GM12878 (cell line): ENCODE results near the gene APCDD1L.

Experiments
- BMI1 ChIP-seq: fragments of 450-650 bp; IDR thresholded peaks from 2 replicates; pipeline ENCODE4 v1.6.1; 2016; ENCODE audit warnings: mild to moderate bottlenecking, moderate library complexity, borderline replicate concordance
- CHD4 ChIP-seq: fragments of 200-600 bp; sonication (generic); IDR thresholded peaks from 2 replicates; pipeline ENCODE4 v1.6.1; 2016; ENCODE audit warnings: mild to moderate bottlenecking
- EP300 ChIP-seq, 2 experiments: fragments of 150-350 bp in 1 of 2; IDR thresholded peaks; 2 replicates each; pipeline ENCODE4 v1.6.1; 2011 to 2012; ENCODE audit warnings: low read depth in 2 of 2, low read length in 2 of 2, borderline replicate concordance in 1 of 2, improper control_type of control experiment in 1 of 2, inconsistent platforms in 1 of 2; ENCODE audit not compliant: control insufficient read depth in 1 of 2
- POLR2A ChIP-seq: IDR thresholded peaks from 2 replicates; pipeline ENCODE4 v1.6.1; 2011; ENCODE audit warnings: low read depth, mild to moderate bottlenecking, low read length
- POLR2AphosphoS2 ChIP-seq: IDR thresholded peaks from 2 replicates; pipeline ENCODE4 v1.6.1; 2011; ENCODE audit warnings: low read depth, mild to moderate bottlenecking, low read length, improper control_type of control experiment, moderate library complexity
- REST ChIP-seq: IDR thresholded peaks from 2 replicates; pipeline ENCODE4 v1.6.1; 2012; ENCODE audit warnings: mild to moderate bottlenecking, low read depth, low read length
- RFX5 ChIP-seq: IDR thresholded peaks from 2 replicates; pipeline ENCODE4 v1.6.1; 2011; ENCODE audit warnings: low read depth, low read length, improper control_type of control experiment
- SMC3 ChIP-seq: IDR thresholded peaks from 2 replicates; pipeline ENCODE4 v1.6.1; 2011; ENCODE audit warnings: low read length, improper control_type of control experiment, borderline replicate concordance
- ZBTB33 ChIP-seq: fragments of 450-650 bp; IDR thresholded peaks from 2 replicates; pipeline ENCODE4 v1.6.1; 2017; ENCODE audit warnings: mild to moderate bottlenecking
- ZNF274 ChIP-seq: IDR thresholded peaks from one replicate; pipeline ENCODE4 v1.8.0; 2011; ENCODE audit not compliant: insufficient read length, insufficient read depth
- TF ChIP-seq, protein P1 (sequence below), 3 experiments: IDR thresholded peaks in 2 of 3; conservative IDR thresholded peaks in 1 of 3; 2 replicates each; pipeline ENCODE4 v1.5.1; 2011; ENCODE audit warnings: low read depth in 3 of 3, low read length in 3 of 3, mild to moderate bottlenecking in 3 of 3, control low read depth in 2 of 3, moderate library complexity in 2 of 3, inconsistent platforms in 1 of 3, mixed read lengths in 1 of 3; ENCODE audit not compliant: control insufficient read depth in 2 of 3, insufficient read depth in 1 of 3; ENCODE audit errors: extremely low read depth in 1 of 3

DNA sequence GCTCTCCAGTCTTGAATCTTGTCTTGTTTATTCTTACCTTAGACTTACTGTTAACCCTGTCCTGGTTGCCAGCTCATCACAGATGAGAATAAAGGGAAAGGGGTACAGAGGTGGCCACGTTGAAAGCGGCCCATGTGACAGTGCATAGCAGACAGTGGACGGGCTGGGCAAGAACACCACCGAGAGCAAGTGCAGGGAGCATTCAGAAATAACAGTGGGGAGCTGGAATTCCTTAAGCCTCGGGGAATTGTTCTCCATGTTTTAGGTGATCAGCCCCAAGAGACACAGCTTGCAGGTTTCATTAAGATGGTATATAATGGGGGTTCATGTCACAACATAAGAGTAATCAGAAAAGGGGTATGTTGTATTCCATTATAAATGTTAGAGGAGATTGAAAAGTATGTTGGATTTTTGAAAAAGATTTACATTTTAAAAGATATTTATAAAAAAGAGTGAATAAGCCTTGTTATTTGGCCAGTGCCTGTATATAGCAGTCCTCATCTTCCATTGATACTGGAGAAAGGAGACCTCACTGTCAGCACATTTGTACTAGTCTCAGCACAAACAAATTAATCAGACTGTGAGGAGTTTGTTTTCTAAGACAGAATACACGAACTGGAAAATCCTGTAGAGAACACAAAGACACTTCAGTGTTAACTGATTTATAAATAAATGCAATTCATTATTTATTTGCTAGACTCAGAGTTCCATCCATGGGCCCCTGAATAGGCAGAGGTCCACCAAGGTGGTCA is 90.8 kb downstream of the APCDD1L start:
- TF ChIP-seq, protein P1, sequence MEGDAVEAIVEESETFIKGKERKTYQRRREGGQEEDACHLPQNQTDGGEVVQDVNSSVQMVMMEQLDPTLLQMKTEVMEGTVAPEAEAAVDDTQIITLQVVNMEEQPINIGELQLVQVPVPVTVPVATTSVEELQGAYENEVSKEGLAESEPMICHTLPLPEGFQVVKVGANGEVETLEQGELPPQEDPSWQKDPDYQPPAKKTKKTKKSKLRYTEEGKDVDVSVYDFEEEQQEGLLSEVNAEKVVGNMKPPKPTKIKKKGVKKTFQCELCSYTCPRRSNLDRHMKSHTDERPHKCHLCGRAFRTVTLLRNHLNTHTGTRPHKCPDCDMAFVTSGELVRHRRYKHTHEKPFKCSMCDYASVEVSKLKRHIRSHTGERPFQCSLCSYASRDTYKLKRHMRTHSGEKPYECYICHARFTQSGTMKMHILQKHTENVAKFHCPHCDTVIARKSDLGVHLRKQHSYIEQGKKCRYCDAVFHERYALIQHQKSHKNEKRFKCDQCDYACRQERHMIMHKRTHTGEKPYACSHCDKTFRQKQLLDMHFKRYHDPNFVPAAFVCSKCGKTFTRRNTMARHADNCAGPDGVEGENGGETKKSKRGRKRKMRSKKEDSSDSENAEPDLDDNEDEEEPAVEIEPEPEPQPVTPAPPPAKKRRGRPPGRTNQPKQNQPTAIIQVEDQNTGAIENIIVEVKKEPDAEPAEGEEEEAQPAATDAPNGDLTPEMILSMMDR (IDR thresholded peaks at IDR 0.05 in 2 of 3, conservative IDR thresholded peaks at IDR 0.05 in 1 of 3; ENCODE audit: control insufficient read depth in 2 of 3, extremely low read depth in 1 of 3, insufficient read depth in 1 of 3, low read depth in 3 of 3, low read length in 3 of 3): no peak
- TF ChIP-seq ZBTB33 (no peak), RFX5 (no peak), ZNF274 (no peak), EP300 (IDR thresholded peaks at IDR 0.05; ENCODE audit: borderline replicate concordance in 1 of 2, control insufficient read depth in 1 of 2, low read depth in 2 of 2, low read length in 2 of 2) (no peak), POLR2A (no peak), POLR2AphosphoS2 (no peak), BMI1 (no peak), SMC3 (no peak), REST (no peak), CHD4 (no peak)
